Stimulated activated CD8-positive, alpha-beta memory T cell treated with anti-CD3 and anti-CD28 coated beads, Interleukin-15, amount 100 ng/mL, for 48 hours (primary cell): ENCODE measurements around the gene MGLL.

ENCODE experiments used
- DNase-seq, 2 donors: peaks; one replicate each; pipeline ENCODE4 v3.0.0-alpha.2; 2020; ENCODE audit warnings: low read depth in 2 of 2

MGLL gene

DNA sequence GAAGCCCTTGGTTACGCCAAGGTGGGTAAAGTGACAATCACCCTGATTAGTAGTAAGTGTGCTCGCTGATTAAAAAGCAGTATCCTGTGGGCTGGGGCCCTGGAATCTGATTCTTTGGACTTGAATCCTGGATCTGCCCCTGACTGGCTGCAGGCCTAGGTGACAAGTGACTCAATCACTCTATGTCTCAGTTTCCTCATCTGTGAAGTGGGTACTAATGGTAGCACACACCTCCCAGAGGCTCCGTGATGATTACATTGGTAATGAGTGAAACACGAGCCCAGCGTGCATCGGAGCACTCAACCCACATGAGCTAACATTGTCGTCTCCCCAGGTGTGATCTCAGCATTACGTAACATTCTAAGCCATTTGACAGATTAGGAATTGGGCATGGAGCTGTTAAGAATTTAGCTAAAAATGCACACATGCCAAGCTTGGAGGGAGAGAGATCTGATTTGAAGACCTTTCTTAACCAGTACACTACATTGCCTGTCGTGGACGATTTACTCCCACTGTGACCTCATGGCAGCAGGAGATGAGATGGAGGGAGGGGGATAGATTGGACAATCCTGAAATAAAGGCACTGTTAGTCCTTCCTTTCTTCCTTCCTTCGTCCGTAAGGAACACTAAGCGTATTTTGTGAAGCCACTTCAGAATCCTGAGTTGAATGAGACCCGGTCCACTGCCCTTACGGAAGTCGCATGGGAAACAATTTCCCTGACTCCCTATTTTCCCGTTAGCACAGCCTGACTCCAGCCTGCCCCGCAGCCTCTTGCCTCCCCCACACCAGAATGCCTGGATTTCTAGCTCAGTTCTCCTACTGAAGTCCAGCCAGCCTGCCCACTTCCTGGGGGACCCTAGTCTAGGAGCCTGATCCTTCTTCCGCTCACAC lies 32.1 kb downstream of the MGLL start:
- DNase-seq: no peak

- DNase-seq: no peak
Observed at GRCh38 chr3:127789051-127789450, 33.3 kb downstream of the MGLL start.

GRCh38 chr3:127788451-127788909 lies 33.8 kb downstream of the MGLL start:
- DNase-seq: no peak

DNA sequence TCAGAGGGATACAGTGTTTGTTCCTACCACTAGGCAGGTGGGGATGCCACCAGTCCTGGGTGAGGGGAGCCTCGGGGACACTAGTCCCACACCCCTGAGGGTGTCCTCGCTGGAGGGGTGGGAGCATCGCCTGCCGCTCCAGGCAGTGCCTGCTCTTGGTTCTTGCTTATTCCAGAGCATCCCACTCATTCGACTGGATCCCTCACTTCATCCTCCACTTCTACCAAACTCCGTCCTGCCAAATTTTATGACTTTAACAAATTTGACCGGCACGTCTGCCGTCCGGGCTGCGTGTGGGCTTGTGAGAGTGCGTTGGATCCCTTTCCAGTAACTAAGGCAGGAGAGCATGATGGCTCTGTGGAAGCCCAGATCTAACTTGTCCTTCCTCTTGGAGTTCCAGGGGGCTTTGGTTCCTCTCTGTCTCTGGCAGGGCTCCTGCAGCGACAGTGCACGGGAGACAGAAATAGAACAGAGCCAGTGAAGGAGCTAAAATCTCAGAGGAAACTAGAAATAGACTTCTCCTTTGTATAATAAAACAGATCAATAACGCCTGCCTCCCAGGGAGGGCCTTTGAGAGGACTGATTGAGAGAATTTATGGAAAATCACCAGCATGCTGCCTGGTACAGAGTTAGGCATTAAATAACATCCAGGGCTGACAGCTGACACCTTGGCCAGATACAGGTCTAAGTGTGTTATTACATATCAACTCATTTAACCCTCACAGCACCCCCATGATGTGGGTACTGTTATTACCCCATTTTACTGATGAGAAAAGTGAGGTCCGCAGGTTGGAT lies 34.5 kb downstream of the MGLL start:
- DNase-seq: no peak

DNA sequence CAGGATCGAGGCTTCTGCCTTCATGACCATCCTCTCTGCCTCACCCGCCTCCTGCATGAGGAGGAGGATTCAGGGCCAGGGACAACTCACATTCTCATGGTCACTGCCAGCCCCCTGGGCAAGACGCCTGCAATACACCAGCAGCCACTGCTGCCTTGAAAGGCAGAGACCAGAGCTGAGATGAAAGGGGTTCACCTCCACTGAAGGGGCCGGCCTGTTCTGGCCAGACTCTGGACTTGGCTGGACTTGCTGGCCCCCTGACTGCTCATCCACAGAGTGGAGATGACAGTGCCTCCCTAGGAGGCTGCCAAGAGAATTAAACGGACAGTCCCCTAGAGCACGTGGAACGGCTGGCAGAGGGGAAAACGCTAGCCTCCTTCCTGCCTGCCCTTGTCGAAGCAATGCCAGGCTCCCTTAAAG lies 35.2 kb downstream of the MGLL start:
- no peak for DNase-seq

GRCh38 chr3:127786353-127787070 lies 35.8 kb downstream of the MGLL start:
- DNase-seq: no peak

- no peak for DNase-seq
Observed at GRCh38 chr3:127785711-127786265, 36.5 kb downstream of the MGLL start.

DNA sequence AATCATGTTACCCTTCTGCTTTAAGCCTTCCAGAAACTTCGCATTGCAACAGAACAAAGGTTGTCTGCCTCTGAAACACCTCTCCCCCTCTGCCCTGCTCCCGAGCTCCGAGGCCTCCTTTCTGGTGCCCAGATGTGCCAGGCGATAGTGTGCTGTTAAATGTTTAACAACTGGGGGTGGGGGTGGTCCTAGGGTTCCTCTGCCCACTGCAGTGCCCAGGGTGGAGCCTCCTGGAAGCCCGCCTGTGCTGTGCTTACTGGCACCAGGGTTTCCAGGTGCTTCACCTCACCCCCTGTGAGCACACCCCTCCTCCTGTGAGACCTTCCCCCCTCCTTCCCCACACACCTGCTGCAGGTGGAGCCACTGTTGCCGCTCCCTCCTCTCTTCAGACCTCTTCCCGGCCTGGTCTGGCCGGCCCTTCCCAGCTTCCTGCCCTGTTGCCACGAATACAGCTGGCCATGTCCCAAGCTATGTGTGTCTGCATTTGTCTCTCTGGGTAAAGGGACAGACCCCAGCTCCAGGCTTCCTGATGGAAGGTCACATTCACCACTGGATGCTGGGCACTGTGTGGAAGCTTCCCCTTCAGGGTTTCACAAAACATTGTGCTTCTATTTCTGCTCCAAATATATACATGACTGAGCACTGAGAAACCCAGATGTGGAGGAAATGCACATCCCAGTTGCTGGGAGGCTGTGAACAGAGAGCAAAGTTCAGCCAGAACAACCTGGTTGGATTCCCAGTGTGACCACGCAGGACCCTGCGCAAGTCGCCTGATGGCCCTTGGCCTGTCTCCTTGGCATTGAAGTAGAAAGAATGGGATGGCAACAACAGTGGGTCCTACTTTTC lies 37.2 kb downstream of the MGLL start:
- no peak for DNase-seq

- DNase-seq: no peak
Observed at GRCh38 chr3:127784283-127784682, 38.0 kb downstream of the MGLL start.

GRCh38 chr3:127783642-127784160 lies 38.6 kb downstream of the MGLL start:
- no peak for DNase-seq

GRCh38 chr3:127783166-127783565 lies 39.1 kb downstream of the MGLL start:
- no peak for DNase-seq

DNA sequence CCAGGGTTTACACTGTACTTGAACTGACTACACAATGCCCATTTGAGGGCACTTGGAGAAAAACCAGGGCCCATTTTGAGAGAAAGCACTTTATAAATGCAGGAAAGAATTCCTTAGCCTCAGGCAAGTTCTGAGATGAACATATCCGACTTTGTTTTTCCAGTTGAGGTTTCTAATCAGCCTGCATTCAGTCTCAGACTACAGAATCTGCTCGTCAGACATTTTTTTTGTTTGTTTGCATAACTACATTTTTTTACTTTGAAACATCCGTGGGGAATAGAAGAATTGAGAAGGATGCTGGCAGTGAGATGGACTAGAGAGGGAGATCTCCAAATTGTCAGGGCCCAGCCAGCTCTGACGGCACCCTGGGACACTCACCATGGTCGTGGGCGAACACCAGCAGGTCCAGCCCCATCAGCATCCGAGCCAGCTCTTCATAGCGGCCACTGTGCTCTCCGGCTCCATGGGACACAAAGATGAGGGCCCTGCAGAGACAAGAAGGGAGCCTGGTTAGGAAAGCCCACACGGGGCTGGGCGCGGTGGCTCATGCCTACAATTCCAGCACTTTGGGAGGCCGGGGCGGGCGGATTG lies 40.8 kb downstream of the MGLL start:
- DNase-seq: no peak

- no peak for DNase-seq
Observed at GRCh38 chr3:127780536-127781400, 41.5 kb downstream of the MGLL start.

GRCh38 chr3:127779747-127780146 lies 42.6 kb downstream of the MGLL start:
- DNase-seq: no peak

- DNase-seq: no peak
Observed at GRCh38 chr3:127777921-127778656, 44.2 kb downstream of the MGLL start.

GRCh38 chr3:127777332-127777731 lies 45.0 kb downstream of the MGLL start:
- no peak for DNase-seq

DNA sequence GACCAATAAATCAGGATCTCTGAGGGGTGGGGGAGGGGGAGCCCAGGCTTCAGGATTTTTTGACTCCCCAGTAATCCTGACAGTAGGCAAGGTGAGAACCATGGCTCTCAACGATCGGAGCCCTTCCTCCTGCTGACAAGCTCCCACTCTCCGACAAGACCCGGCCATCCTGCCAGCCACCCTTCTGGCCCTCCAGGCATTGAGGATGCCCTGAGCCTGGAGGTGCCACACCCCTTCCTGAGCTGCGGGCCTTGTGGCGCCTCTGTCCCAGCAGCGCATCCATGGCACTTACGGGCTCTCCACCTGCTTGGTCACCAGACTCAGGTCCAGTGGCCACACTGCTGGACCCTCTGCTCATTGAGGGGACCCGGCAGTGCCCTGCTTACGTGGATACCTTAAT lies 46.0 kb downstream of the MGLL start:
- no peak for DNase-seq

DNA sequence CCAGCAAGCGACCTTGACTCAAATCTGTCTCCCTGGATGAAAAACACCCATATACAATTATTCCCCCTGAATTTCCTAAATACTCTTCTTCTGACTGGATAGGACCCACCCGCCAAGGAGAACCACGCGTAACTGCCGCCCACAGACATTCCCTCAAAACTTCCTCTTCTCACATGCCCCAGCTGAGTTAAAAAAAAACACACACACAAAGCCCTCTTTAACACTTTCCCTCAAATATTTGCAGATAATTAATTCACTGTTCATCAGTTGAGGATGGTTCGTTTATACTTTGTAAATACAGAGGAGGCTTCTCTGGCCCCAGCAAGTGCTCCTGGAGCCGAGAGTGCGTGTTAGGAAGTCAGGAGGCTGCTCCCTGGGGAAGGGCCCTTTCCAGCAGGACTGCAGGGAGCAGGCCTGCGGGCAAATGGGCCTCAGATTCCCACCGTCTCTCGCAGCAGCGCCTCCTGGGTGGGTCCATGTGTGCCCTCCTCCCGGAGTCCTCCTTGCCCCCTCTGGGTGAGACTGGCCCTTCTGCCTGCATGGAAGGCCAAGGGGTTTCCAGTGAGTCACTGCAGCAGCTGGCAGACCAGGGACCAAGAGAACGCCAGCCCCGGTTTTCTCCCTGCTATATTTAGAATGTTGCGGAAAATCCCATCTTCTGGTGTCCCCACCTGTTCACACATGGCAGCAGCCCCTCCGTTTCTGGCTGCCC lies 46.8 kb downstream of the MGLL start:
- no peak for DNase-seq
